Ureter (tissue), 1 donor: Measurements from ENCODE around the gene TACR1. TPM values are rescaled to one million over a fixed set of nuclear protein-coding genes. Genes with fewer than 3 reads are reported as not detected.
"Not testable (repeated sequence)": the region's sequence is repeated elsewhere in the genome, so short reads cannot be mapped to it uniquely, and the experiment has no call there.

Source experiments
- DNase-seq: peaks from one replicate; pipeline ENCODE4 v3.0.0-alpha.2; 2020; ENCODE audit warnings: low spot score
- total RNA-seq: library from RNA; stranded (reverse); gene quantifications from one replicate; pipeline ENCODE4 v1.2.4, GENCODE V29; 2023
- donor health status: DM: yes; HTN: yes; CAD: no.

TACR1 gene
- total RNA-seq, 1 donor from 2014 or later, result 5.5 TPM

DNA sequence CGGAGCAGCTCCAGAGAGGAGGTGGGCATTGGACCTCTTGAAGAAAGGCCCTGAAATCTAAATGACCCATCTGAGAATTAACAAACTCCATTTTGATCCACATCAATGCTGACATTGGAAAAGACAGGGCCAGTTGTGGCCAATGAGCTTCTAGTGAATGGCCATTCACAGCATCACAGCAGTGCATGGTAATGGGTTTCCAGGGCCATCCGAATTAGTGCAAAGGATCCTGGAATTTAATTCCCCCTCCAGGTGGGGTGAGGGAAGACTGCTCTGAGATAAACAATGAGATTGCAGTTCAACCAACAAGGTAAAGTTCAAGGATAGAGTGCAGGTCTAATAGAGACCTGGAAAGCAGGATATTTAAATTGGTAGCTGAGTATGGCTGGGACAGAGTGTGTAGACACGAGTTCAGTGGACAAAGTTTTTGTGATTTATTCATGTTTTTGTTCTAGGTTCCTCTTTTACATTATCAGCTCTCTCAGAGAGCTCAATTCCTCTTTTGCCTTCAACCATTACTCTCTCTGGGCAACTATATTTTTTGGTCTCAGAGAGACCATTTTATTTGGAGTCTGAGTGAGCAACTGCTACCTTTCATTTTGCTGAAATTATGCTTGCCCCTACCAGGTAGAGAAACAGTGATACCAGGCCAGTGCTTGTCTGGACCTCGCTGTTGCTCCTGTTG is 5.0 kb downstream of the TACR1 start:
- DNase-seq, result no peak

DNA sequence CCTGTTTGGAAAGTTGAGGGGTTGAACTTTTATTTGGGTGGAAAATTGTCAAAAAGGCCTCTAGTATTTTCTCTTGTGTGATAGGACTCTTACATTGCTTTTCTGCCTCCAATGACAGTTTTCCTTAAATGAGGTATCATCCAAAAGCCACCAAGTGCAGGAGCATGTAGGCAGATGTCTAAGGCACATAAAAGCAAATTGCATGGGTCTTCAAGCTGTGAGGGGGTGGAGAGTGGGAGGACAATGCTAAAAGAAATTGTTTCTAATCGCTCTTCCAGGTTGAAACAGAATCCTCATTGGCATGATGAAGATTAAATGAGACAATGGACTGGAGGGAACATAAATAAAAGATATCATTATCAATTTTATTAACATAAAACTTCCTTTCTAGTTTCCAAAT is 6.8 kb downstream of the TACR1 start:
- no peak for DNase-seq

DNA sequence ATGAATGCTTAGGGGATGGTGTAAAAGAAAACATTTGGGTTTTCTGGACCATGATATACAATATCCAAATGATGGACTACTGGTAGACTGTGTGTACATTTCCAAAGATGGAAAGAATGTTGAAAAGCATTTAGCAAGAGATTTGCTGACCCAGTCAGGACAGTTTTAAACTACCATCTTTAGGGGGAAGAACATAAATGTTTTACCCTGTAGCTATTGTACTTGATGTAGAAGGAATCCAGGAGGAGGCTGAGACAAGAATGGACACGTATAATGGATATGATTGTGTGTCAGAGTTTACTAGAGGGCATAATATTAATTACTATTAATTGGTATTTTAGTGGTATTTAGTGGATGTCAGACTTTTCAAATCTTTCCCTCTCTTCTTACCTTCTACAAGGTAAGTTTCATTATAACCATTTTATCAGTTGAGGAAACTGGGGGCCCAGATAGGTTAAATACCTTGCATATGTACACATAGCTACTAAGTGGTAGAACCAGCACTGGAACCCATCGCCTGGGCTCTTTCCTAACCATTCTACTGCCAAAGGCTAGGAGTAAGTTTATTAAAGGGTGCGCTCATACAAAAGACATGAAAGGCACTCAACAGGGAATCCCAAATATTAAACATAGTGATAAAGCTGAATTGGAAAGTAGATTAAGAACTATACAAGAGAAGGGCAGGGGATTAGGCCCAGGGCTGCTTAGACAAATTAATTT is 8.9 kb downstream of the TACR1 start:
- DNase-seq, result no peak

DNA sequence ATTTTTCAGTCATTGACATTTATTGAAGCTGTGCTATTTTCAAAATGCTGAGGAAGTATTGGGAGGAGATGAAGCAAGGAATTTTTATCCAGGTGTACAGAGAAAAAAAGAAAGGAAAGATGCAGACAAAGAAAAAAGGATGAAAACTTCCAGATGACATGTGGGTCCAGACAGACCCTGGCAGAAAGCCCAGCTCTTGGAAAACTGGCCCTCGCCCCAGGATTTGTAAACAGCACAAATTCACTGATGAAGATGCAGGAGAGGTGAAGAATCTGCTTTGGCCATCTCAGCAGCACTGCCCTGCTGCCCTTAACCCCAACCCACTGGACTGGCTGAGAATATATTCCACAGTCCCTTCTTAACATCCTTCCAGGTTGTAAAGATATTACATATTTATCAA is 12.5 kb downstream of the TACR1 start:
- no peak for DNase-seq

DNA sequence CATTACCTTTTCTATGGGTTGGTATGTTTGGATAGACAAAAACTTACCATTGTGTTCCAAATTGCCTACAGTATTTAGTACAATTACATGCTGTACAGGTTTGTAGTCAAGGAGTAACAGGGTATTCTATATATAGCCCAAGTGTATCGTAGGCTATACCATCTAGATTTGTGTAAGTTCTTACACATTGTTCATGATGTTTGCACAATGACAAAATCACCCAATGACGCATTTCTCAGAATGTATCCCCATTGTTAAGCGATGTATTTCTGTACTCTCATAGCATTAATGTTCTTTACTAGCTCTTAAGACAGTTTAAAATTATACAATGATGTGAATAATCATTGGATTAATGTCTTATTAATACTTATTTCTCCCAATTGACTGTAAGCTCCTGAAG is 16.7 kb downstream of the TACR1 start:
- no peak for DNase-seq

DNA sequence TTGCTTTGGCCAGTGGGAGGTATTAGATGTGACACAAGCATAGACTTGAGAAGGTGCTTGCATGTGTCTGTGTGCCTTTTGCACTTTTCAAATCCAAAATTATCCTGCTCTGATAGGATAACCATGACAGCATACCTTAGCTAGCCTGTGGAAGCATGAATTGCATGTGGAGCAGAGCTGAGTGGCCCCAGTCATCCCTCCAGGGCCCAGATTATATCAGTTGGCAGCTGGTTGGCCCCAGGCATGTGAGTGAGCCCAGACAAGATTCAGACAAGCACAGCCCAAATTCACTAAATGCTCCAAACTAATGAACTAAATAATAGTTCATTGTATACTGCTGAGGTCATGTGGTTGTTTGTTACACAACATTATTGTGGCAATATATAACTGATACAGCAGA is 18.8 kb downstream of the TACR1 start:
- no peak for DNase-seq

DNA sequence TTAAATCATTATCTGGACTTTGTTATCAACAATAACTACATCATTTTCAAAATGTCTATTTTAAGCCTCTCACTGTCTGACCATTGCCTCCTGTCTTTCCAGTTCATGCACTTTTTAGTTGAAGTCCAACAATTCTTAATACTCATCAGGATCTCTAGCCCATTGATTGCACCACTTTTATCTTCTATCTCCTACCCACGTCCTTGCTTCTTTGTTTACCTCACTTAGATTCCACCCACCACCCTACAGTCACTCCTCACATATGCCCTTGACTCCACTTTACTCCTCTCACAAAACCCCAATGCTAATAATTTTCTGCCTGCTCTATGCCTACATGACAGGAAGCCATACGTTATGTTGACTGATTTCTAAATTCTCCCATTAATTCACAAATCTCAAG is 21.9 kb downstream of the TACR1 start:
- DNase-seq, result no peak

DNA sequence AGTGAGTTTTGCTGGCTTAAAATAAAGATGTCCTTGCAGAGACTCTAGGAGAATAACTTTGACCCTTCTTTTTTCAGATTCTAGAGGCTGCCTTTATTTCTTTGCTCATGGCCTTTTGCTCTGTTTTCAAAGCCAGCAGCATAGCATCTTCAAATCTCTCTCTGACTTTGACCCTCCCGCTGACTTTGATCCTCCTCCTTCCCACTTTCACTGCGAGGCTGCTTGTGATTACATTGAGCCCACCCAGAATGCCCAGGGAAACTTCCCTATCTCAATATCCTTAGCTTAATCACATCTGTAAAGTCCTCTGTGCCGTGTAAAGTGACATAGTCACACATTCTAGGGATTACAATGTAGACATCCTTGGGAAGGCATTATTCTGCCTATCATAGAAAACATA is 23.9 kb downstream of the TACR1 start:
- DNase-seq, result no peak

DNA sequence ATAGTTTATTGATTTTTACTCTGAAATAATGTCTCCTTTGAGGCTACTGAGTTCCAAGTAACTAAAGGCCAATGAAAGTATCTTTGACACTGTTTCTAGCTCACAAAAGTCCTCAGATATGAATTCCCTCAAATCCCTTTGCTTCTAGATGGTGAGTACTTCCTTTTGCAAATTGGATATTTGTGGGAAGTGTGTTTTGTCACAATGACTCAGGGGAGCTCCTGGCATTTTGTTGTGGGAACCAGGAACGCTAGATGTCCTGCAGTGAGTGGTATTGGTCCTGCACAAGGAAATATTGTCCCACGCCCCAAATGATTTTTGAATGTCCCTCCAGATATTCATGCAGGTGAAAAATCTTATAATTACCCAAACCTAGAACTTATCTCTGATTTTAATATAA is 24.3 kb downstream of the TACR1 start:
- DNase-seq, result no peak

DNA sequence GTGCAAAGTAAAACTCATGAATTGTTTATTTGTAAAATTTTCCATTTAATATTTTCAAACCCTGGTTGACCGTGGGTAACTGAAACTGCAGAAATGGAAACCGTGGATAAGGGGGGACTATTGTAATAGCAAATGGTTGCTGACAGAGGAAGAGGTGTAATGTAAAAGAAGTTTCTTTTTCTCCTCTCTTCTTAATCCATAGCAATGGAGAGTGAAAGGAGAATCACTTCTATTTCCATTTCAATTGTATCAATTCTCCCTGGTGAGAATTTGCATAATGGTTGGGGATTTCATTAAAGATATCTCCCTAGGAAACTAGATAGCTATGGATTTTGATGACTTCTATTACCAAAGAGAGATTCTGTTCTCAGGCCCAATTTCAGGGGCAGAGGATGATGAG is 24.8 kb downstream of the TACR1 start:
- no peak for DNase-seq

DNA sequence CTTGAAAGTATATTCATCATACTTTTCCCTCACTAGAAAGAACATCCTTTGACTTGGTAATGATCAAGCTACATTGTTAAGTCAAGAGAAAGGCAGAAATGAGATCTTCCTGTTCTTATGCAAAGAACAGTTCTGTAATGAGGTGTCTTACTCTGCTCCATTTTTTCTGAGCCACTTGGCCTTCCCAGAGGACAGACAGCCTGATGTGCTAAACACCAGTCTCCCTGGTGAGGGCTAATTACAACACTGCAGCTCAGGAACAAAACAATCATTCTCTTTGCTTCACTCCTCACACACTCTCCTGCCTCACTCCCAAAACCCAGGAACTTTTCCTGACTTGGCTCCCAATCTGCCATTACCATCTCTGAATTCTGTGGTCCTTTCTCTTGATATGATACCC is 25.6 kb downstream of the TACR1 start:
- DNase-seq, result no peak

DNA sequence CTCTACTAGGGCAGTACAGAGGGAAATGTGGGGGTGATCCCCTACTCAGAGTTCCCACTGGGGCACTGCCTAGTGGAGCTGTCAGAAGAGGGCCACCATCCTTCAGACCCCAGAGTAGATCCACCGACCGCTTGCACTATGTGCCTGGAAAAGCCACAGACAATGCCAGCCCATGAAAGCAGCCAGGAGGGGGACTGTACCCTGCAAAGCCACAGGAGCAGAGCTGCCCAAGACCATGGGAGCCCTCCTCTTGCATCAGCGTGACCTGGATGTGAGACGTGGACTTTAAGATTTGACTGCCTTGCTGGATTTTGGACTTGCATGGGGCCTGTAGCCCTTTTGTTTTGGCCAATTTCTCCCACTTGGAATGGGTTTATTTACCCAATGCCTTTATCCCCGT is 27.9 kb downstream of the TACR1 start:
- DNase-seq, result not testable (repeated sequence)

DNA sequence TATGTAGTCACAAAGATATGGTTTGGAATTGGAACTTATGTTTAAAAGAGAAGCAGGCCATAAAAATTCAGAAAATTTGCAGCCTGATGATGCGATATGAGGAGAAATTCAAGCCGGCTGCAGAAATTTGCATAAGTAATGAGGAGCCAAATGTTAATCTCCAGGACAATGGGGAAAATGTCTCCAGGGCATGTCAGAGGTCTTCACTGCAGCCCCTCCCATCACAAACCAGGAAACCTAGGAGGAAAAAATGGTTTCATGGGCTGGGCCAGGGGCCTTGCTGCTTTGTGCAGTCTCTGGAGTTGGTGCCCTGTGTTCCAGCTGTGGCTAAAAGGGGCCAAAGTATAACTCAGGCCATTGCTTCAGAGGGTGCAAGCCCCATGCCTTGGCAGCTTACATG is 28.4 kb downstream of the TACR1 start:
- DNase-seq, result no peak

DNA sequence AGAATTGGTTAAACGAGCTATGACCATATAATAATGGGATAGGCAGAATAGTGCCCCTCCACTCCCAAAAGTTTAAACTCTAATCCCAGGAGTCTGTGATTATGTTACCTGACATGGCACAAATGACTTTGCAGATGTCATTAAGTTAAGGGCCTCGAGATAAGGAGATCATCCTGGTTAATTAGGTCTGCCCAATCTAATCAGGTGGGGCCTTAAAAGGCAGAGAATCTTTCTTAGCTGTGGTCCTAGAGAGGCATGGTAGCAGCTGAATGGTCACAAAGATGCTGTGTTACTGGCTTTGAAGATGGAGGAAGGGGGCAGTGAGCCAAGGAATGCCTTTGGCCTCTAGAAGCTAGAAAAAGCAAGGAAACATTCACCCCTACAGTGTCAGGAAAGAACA is 31.1 kb downstream of the TACR1 start:
- no peak for DNase-seq

DNA sequence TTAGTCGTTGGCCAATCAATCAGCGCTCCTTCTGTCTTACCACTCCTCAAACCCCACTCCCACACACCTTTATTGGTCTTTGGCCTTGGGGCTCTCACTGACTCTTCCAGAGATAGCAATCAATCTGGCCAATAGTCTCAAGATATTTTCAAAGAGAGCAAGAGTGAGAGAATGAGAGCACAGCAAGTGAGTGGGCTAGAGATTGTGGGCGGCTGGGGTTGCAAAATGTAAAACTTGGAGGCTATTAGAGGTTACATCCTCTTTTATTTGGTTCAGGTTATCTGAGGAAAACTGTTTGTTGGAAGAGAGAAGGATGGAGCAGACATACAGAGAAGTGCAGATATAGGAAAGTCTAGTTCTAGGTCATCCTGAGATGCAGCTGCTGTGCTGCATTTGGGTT is 32.8 kb downstream of the TACR1 start:
- DNase-seq, result no peak

DNA sequence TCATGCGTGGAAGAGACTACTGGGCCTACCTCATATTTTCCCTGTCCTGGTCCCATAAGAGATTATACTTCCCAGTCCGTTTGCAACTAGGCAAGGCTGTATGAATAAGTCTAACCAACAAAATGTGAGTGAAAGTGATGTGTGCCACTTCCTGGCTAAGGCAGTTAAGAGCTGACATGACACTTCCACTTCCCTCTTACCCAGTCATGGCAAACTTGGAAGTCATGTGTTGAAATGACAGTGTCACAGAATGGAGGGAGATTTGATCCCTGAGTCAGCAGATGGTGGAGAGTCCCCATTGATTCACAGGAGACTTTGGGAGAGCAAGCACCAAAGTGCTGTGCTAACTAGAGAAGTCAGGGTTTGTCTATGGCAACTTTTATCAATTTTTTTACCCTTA is 36.4 kb downstream of the TACR1 start:
- no peak for DNase-seq

DNA sequence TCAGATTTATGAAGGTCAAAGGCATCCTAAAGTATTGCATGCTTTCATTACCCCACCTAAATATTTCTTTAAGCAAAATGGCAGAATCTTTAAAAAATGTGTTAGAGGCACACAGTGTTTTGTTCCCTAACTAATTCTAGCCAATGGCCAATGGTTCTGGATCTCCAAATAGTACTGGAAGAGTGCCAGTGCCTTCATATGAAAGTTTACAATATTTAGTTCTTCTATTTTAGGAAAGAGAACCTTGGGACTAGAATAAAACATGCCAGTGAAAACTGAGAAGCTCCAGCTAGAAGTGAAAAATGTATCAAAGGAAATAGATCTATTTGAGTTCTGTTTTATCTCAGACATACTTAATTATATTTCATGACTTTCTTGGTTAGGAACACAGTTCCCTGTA is 37.1 kb downstream of the TACR1 start:
- DNase-seq, result no peak

DNA sequence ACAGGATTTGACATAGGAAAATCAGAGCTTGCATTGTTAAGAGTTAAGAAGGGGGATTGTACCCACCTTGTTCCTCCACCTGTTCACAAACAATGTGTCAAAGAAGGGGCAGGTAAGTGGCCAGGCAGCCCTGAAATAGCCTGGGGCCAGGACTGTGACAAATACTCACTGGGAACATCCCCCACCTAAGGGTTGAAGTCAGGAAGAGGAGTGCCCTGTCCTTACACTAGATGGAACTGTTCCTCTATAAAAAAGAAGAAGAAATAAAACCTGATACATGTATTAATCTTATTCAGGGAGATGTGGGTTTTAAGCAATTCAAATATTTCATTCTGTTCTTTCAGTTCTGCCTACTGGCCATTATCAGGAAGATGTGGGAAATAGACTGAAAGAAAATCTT is 41.9 kb downstream of the TACR1 start:
- no peak for DNase-seq

DNA sequence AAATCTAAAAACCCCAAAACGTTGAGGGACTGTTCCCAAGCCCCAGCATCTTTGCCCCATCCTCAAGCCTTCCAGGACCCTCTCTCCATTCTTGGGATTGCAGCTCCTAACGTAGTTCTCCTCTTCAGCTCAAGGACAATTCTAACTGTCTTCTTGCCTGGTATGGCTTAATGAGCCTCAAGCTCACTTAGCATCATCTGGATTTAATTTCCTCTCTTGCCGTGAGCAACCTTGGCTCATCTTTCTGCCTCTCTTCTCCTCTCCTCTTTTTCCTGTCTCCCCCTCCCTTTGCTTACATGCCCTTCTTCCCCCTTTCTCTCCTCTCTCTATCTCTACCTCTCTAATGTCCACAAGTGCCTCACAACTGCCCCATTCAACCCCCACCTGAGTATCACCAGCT is 44.2 kb downstream of the TACR1 start:
- no peak for DNase-seq

DNA sequence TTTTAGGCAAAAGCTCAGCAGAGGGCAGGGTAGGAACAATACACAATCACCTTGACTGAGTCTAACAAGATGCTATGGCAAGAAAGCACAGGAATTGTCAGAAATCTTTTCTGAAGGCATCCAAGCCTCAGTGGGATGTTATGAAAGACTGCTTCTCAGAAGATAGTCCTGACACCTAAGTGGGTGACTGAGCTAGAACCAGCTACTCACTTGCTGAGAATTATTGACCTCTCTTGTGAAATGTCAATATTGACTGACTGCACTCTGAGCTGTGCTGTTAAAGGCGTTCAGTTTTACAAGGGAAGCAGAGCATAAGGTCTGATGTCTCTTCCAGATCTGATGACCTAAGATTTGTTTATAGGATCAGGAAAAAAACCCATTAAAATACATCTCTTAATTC is 46.1 kb downstream of the TACR1 start:
- DNase-seq, result no peak

DNA sequence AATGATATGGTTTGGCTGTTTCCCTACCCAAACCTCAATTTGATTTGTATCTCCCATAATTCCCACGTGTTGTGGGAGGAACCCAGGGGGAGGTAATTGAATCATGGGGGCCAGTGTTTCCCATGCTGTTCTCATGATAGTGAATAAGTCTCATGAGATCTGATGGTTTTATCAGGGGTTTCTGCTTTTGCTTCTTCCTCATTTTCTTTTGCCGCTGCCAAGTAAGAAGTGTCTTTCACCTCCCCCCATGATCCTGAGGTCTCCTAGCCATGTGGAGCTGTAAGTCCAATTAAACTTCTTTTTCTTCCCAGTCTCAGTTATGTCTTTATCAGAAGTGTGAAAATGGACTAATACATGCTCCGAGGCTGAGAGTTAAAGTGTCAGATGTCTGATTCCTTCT is 47.1 kb downstream of the TACR1 start:
- DNase-seq, result not testable (repeated sequence)

DNA sequence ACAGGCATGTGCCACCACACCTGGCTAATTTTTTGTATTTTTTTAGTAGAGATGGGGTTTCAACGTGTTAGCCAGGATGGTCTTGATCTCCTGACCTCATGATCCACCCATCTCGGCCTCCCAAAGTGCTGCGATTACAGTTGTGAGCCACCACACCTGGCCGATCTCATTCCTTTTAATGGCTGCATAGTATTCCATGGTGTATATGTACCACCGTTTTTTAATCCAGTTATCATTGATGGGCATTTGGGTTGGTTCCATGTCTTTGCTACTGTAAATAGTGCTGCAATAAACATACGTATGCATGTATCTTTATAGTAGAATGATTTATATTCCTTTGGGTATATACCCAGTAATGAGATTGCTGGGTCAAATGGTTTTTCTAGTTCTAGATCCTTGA is 51.4 kb downstream of the TACR1 start:
- DNase-seq, result not testable (repeated sequence)

DNA sequence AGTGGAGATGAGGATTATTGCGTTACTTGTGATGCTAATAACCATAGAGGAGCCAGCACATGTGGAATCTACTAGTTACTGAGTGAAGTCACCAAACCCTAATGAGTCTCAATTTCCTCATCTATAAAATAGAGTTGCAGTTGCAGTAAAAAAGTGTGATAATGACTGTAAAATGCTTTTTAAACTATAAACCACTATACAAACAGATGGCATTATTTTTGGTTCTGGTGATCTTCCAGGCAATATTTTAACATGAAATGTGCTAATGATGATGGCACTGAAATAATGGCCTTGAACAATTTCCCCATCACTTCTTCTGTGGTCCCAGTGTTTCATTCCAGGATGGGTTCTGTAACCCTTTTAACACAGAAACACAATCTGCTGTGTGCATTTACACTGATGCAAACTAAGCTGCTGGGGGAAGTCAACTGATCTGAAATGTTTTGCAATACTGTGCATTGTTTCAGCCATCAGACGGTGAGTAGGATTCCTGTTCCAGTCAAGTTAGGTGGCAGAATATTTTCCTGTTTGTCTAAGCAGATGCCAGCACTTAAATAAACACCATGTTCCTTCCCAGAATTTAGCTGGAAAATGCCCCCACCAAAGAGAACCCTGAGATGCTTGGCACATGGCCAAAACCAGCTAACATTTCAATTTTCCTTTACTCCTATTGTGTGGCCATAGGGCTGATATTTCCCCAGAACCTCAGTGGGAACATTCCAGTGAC is 52.6 kb downstream of the TACR1 start:
- no peak for DNase-seq
